Fibroblast of mammary gland (primary cell): ENCODE measurements around the gene TRAK1.

Source experiments
- DNase-seq: peaks from one replicate; pipeline ENCODE4 v3.0.0-alpha.2; 2010; ENCODE audit warnings: low read depth
- H3K4me3 ChIP-seq: 2 replicates; pipeline ENCODE4 v1.5.1; 2011; ENCODE audit warnings: low read depth, mild to moderate bottlenecking, low read length, moderate library complexity; ENCODE audit not compliant: control insufficient read depth
- TF ChIP-seq, protein P1 (sequence below): conservative IDR thresholded peaks from 2 replicates; pipeline ENCODE4 v1.5.1; 2011; ENCODE audit warnings: low read depth, low read length, inconsistent platforms; ENCODE audit not compliant: control insufficient read depth, insufficient read depth

TRAK1 gene

DNA sequence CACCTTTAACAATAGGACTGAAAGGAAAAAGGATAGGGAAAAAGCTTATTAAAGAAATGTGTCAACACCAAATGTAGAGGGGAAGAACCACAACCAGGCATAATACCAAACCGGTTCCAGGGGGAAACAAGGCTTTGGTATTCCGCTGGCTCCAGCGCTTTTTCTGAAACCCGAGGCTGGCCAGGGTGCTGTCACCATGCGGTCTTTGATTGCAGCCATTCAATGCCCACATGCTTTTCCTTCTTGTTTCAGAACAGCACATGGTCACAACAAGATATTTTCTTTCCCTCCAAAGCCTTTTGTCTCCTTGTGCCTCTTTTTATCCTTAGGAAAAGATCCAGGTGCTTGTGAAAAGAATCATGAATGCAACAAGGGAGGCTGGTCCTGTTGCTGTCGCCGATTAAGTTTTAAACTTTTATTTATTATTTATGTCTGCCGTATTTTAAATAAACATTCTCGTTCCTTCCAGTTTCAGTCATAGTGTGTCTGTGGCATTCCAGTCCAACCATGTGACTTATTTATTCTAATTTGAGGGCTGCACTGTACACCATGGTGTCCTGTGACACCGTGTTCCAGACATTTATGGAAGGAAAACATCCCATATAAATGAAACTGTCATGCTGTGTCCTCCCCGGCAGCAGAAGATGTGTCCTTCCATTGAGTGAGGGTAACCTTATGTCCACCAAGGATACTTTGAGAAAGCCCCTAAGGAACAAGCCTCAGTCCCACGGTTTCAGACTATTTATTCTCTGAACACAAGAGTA is 133.7 kb downstream of the TRAK1 start:
- no peak overlapping the region for H3K4me3 ChIP-seq
- TF ChIP-seq, protein P1, sequence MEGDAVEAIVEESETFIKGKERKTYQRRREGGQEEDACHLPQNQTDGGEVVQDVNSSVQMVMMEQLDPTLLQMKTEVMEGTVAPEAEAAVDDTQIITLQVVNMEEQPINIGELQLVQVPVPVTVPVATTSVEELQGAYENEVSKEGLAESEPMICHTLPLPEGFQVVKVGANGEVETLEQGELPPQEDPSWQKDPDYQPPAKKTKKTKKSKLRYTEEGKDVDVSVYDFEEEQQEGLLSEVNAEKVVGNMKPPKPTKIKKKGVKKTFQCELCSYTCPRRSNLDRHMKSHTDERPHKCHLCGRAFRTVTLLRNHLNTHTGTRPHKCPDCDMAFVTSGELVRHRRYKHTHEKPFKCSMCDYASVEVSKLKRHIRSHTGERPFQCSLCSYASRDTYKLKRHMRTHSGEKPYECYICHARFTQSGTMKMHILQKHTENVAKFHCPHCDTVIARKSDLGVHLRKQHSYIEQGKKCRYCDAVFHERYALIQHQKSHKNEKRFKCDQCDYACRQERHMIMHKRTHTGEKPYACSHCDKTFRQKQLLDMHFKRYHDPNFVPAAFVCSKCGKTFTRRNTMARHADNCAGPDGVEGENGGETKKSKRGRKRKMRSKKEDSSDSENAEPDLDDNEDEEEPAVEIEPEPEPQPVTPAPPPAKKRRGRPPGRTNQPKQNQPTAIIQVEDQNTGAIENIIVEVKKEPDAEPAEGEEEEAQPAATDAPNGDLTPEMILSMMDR, result no peak
- DNase-seq, result no peak

- TF ChIP-seq, protein P1, result no peak
- H3K4me3 ChIP-seq, result no peak overlapping the region
- DNase-seq, result no peak
Measured at GRCh38 chr3:42225486-42226363, 134.6 kb downstream of the TRAK1 start.

- TF ChIP-seq, protein P1, result no peak
- peak; percentile 23 for DNase-seq
- no peak overlapping the region for H3K4me3 ChIP-seq
Measured at GRCh38 chr3:42226470-42227425, 135.6 kb downstream of the TRAK1 start.

DNA sequence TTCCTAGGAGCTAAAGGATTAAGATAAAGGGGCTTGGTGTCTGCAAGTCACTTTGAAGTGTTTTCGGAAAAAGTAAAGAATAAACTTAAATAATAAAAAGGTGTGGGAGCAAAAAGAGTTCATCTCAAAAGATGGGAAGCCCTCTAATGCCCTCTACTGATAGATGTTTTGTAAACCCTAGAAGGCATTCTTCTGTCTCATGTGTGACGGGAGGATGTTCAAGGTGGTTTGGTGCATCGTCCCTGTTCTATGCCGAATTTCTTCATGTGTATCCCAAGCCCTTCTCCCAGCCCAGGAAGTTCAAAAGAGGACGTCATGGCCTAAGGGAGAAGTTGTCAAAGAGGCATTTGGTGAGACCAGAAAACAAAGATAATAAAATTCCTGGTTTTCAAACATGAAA is 137.6 kb downstream of the TRAK1 start:
- TF ChIP-seq, protein P1, result peak; percentile 26
- peak; percentile 35 for DNase-seq
- H3K4me3 ChIP-seq, result no peak overlapping the region

- TF ChIP-seq, protein P1, result no peak
- no peak for DNase-seq
- no peak overlapping the region for H3K4me3 ChIP-seq
Measured at GRCh38 chr3:42229266-42229941, 138.2 kb downstream of the TRAK1 start.
